ENCODE results near the gene RGS18. TPM values are rescaled to one million over a fixed set of nuclear protein-coding genes. Genes with fewer than 3 reads are reported as not detected.
"Not testable (repeated sequence)": the region's sequence is repeated elsewhere in the genome, so short reads cannot be mapped to it uniquely, and the experiment has no call there.

Gene RGS18
- total and polyA plus RNA-seq, 2 experiments from 2014 or later, result not detected

GRCh38 chr1:192227330-192227729 lies 69.1 kb downstream of the RGS18 start:
- H3K27me3 ChIP-seq (ENCODE audit: insufficient read depth), result no peaks in the 10 kb centered on the region
- H3K9me2 ChIP-seq (ENCODE audit: insufficient read depth), result no peaks in the 10 kb centered on the region
- H4K20me1 ChIP-seq (replicated peaks; ENCODE audit: insufficient read depth), result no peaks in the 10 kb centered on the region
- H3K27ac ChIP-seq (ENCODE audit: low read depth), result no peak overlapping the region
- Mint-ChIP-seq H3K27me3 (ENCODE audit: insufficient read depth, low read depth, poor library complexity) (no peaks in the 10 kb centered on the region), H3K9me3 (no peaks in the 10 kb centered on the region), H3K4me3 (no peak overlapping the region), H3K36me3 (ENCODE audit: low read depth) (no peaks in the 10 kb centered on the region), H3K4me1 (peaks cover 9% of the 10 kb centered on the region), H3K27ac (no peak overlapping the region)
- DNase-seq (ENCODE audit: low spot score) (no peak), ATAC-seq (no peak)
- peaks cover 9% of the 10 kb centered on the region; the same call in 1 of the 2 replicates for H3K4me1 ChIP-seq (ENCODE audit: insufficient read depth)
- TF ChIP-seq CTCF (conservative IDR thresholded peaks at IDR 0.05; ENCODE audit: low read depth in 2 of 2) (no peak), STAT1 (IDR thresholded peaks at IDR 0.05; ENCODE audit: unreplicated experiment) (no peak), ZNF114 (CRISPR knock-in tag; IDR thresholded peaks at IDR 0.05) (no peak), EZH2phosphoT487 (IDR thresholded peaks at IDR 0.05; ENCODE audit: unreplicated experiment) (no peak), ETS1 (IDR thresholded peaks at IDR 0.05) (no peak), CREB1 (CRISPR knock-in tag; IDR thresholded peaks at IDR 0.05; ENCODE audit: low read depth) (no peak), REST (IDR thresholded peaks at IDR 0.05; ENCODE audit: unreplicated experiment) (no peak), EZH2 (IDR thresholded peaks at IDR 0.05; ENCODE audit: low read depth, unreplicated experiment) (no peak), ZNF462 (CRISPR knock-in tag; IDR thresholded peaks at IDR 0.05) (no peak), JUNB (IDR thresholded peaks at IDR 0.05; ENCODE audit: unreplicated experiment) (no peak)
- no peaks in the 10 kb centered on the region for H3F3A ChIP-seq (replicated peaks; ENCODE audit: low read depth)
- no peak overlapping the region for H2AFZ ChIP-seq
- H3K36me3 ChIP-seq (ENCODE audit: insufficient read depth), result no peaks in the 10 kb centered on the region
- no peak overlapping the region for H3K4me3 ChIP-seq
- no peaks in the 10 kb centered on the region for H3K79me2 ChIP-seq (replicated peaks; ENCODE audit: insufficient read depth)
- no peak overlapping the region for H3K4me2 ChIP-seq

GRCh38 chr1:192227980-192228379 lies 69.7 kb downstream of the RGS18 start:
- not testable (repeated sequence) for DNase-seq (ENCODE audit: low spot score); H3K4me3 ChIP-seq; H3K36me3 ChIP-seq (ENCODE audit: insufficient read depth); H4K20me1 ChIP-seq (replicated peaks; ENCODE audit: insufficient read depth); H3K4me1 ChIP-seq (ENCODE audit: insufficient read depth); ATAC-seq; H3K4me1 Mint-ChIP-seq; H3K36me3 Mint-ChIP-seq (ENCODE audit: low read depth); H3K79me2 ChIP-seq (replicated peaks; ENCODE audit: insufficient read depth); H3K27me3 ChIP-seq (ENCODE audit: insufficient read depth); H3K27ac ChIP-seq (ENCODE audit: low read depth); H3F3A ChIP-seq (replicated peaks; ENCODE audit: low read depth); H3K9me2 ChIP-seq (ENCODE audit: insufficient read depth); H3K4me2 ChIP-seq; H3K27me3 Mint-ChIP-seq (ENCODE audit: insufficient read depth, low read depth, poor library complexity); H2AFZ ChIP-seq; H3K4me3 Mint-ChIP-seq; H3K27ac Mint-ChIP-seq; H3K9me3 Mint-ChIP-seq
